ENCODE measurements around the gene KCNIP4.

KCNIP4 gene

DNA sequence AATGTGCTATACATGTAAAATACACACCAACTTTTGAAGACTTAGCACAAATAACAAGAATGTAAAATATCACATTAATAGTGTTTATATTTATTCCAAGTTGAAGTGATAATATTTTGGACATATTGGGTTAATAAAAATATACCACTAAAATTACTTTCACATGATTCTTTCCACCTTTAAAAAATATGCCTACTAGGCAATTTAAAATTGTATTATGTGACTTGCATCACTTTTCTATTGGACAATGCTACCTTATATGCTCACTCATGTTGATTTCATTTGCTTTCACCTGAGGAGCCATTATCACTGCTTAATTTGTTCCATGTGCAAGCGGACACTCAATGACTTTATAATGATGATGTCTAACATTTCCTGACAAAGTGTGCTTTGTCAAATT is 1251.8 kb downstream of the KCNIP4 start:
- no peak for DNase-seq

GRCh38 chr4:20687864-20688263 is 1260.7 kb downstream of the KCNIP4 start:
- DNase-seq, result no peak

- DNase-seq, result peak; percentile 66
Observed at GRCh38 chr4:20684852-20685763, 1263.5 kb downstream of the KCNIP4 start.

DNA sequence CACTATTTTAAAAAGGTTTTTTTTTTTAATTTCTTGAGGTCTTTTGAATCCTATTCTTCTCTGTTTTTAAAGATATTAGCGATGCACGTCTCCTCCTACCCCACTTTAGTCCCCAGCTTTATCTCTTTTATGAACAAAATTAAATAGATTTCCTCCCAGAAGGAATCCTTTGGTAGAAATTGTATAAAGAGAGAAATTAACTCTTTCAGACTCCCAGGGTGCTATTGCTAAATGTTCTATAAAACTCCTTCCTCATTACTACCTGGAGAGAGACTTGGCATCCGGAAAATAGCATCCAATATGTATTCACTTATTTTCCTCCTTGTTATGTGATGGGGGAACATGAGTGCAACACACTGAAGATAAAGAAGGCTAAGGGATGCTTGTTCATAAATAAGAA is 1264.8 kb downstream of the KCNIP4 start:
- no peak for DNase-seq

DNA sequence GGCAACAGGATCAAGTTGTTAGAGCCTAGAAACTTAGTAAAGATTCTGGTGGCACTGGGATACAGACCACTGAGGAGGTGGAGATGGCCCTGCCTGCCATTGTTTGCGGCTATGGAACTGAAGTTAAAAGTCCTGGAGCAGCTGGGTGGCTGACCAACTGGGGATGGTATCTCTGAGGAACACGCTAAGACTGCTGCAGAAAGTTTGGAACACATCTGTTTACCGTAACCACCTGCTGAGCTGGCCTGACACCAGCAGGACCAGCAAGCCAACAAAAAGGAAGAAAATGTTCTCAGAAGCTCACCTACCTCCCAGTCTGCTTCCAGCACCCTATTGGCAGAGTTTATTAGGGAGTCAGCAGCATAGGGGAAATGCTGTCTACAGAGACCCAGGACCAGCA is 1265.7 kb downstream of the KCNIP4 start:
- no peak for DNase-seq

- no peak for DNase-seq
Observed at GRCh38 chr4:20681271-20681670, 1267.3 kb downstream of the KCNIP4 start.

DNA sequence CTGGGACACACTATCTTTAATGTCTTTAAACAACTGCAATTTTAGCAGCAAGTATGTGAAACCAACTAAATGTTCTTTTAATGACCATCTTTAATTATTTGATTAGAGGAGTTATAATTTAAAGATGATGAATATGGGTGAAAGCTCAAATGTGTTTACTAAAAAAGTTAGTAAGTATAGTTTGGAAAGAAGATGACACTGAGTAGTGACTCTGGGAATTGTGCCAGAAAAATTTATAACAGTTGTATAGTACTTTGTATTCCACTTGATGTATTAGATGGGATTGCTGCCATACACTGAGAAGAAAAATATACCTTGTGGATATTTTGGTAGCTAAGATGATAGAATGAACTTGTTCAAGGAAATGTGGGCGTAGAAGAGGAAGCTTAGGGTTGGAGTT is 1267.8 kb downstream of the KCNIP4 start:
- no peak for DNase-seq

GRCh38 chr4:20679951-20680350 is 1268.6 kb downstream of the KCNIP4 start:
- no peak for DNase-seq
